ENCODE measurements around the gene ADAMTS14.

The ADAMTS14 gene

GRCh38 chr10:70736525-70736924 lies 64.2 kb downstream of the ADAMTS14 start:
- DNase-seq: no peak

- no peak for DNase-seq
Measured at GRCh38 chr10:70737250-70737649, 64.9 kb downstream of the ADAMTS14 start.

GRCh38 chr10:70738006-70738760 lies 65.9 kb downstream of the ADAMTS14 start:
- DNase-seq: no peak

- no peak for DNase-seq
Measured at GRCh38 chr10:70738761-70739121, 66.4 kb downstream of the ADAMTS14 start.

- no peak for DNase-seq
Measured at GRCh38 chr10:70740406-70741288, 68.3 kb downstream of the ADAMTS14 start.

GRCh38 chr10:70742537-70743429 lies 70.5 kb downstream of the ADAMTS14 start:
- DNase-seq: no peak

GRCh38 chr10:70743430-70743788 lies 71.1 kb downstream of the ADAMTS14 start:
- DNase-seq: no peak

- no peak for DNase-seq
Measured at GRCh38 chr10:70743879-70744278, 71.6 kb downstream of the ADAMTS14 start.

GRCh38 chr10:70744617-70745143 lies 72.4 kb downstream of the ADAMTS14 start:
- no peak for DNase-seq

GRCh38 chr10:70745555-70745954 lies 73.2 kb downstream of the ADAMTS14 start:
- no peak for DNase-seq

GRCh38 chr10:70747192-70747965 lies 75.1 kb downstream of the ADAMTS14 start:
- no peak for DNase-seq

GRCh38 chr10:70748305-70748704 lies 76.0 kb downstream of the ADAMTS14 start:
- DNase-seq: no peak

GRCh38 chr10:70748801-70749573 lies 76.7 kb downstream of the ADAMTS14 start:
- no peak for DNase-seq

GRCh38 chr10:70749756-70750155 lies 77.5 kb downstream of the ADAMTS14 start:
- DNase-seq: no peak

- DNase-seq: no peak
Measured at GRCh38 chr10:70750156-70750703, 77.9 kb downstream of the ADAMTS14 start.

- no peak for DNase-seq
Measured at GRCh38 chr10:70751356-70751755, 79.0 kb downstream of the ADAMTS14 start.

- no peak for DNase-seq
Measured at GRCh38 chr10:70751991-70752390, 79.7 kb downstream of the ADAMTS14 start.

- DNase-seq: no peak
Measured at GRCh38 chr10:70752571-70752970, 80.3 kb downstream of the ADAMTS14 start.

GRCh38 chr10:70753026-70753663 lies 80.8 kb downstream of the ADAMTS14 start:
- no peak for DNase-seq

GRCh38 chr10:70753841-70754621 lies 81.7 kb downstream of the ADAMTS14 start:
- no peak for DNase-seq

Data from activated CD4-positive, alpha-beta T cell treated with anti-CD3 and anti-CD28 coated beads for 4 hours (primary cell).